HG03469 (cell line): ENCODE results near the gene SMARCAD1.
"Not testable (repeated sequence)": the region's sequence is repeated elsewhere in the genome, so short reads cannot be mapped to it uniquely, and the experiment has no call there.

Experiments used
- ATAC-seq: cut with Tn5 transposase; IDR thresholded peaks from one replicate; pipeline ENCODE4 v1.9.1; 2021; ENCODE audit warnings: mild to moderate bottlenecking, moderate library complexity, moderate number of reproducible peaks; ENCODE audit not compliant: unreplicated experiment

SMARCAD1 gene

DNA sequence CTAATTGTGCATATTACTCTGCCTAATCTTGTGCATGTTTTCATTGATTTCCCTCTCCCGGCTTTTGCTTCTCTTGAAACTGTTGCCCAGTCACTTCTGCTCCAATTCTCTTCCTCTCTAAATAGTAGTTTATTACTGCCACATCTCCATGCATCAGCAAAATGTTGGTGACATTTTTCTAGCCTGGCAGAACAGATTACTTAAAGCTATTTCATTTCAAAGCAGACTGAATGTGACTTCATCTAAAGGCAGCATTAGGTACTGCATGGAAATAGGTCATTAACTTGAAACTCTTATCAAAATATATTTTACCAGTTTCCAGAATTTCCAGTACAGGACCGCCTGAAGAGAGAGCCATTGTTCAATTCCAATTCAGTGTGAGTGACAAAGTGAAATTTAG is 82.6 kb downstream of the SMARCAD1 start:
- ATAC-seq = no peak

DNA sequence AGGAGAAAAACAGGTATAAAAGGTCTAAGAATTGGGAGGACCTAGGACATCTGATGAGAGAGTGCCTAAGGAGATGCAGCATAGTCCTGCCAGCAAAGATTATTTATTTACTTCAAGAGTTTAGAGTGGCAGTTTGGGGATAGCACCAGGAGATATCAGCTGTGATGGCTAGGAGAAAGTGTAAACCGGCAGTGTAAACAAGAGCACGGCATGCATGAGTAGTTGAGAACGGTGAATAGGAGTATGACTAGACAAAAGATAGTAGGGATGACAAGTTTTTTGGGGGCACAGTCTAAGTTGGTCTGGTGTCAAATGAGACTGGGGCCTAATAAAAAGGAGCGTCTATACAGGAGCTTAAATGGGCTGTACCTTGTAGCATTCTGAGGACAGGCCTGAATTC is 86.3 kb downstream of the SMARCAD1 start:
- ATAC-seq = not testable (repeated sequence)

DNA sequence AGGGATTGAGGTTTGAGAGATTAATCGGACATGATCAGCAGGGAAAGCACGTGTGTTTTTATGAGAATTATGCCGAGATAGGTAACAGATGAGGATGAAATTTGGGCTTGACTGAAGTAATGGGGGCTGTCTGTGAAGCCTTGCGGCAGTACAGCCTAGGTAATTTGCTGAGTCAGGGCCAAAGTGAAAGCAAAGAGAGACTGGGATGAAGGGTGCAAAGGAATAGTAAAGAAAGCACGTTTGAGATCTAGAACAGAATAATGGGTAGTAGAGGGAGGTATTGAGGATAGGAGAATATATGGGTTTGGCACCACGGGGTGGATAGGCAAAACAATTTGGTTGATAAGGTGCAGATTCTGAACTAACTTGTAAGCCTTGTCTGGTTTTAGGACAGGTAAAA is 87.8 kb downstream of the SMARCAD1 start:
- not testable (repeated sequence) for ATAC-seq

DNA sequence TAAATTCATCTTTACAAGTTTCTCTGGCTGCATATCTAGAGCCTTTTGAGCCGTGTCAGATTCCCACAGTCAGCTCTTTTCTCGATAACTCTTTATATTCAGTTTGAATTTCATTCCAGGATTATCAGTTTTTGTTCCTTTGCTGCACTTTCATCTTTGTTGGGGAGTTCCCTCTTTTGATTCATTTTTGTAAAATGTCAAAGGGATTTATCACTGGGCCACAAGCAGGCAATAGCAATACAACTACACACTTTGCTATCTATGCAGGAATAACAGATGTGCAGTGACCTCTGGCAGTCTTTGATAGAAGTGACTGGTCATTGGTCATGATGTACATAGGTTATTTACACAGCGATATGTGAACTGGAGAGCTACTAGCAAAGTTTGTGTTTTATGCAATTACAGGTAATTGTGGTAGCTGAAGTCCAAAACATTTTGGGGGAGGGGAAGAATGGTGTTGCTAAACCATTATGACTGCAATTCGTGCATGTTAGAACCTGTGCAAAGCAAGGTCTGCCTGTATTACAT is 91.1 kb downstream of the SMARCAD1 start:
- no peak for ATAC-seq

DNA sequence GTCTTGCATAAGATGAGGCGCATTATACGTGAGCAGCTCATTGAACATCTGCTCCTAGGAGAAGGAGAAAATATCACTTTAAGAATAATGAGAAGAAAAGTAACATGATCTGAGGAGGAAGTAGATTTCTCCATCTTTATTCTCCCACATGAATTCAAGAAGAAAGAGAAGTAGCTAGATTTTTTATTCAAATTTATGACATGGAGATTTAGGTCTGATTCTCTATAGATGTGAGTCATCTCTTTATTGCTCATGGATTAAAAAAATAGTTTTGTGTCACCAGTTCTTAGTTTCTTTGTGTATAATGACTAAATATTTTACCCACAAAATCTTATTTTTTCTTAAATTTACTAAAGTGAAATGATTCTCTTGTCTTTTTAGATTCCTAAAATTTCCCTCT is 94.5 kb downstream of the SMARCAD1 start:
- no peak for ATAC-seq

DNA sequence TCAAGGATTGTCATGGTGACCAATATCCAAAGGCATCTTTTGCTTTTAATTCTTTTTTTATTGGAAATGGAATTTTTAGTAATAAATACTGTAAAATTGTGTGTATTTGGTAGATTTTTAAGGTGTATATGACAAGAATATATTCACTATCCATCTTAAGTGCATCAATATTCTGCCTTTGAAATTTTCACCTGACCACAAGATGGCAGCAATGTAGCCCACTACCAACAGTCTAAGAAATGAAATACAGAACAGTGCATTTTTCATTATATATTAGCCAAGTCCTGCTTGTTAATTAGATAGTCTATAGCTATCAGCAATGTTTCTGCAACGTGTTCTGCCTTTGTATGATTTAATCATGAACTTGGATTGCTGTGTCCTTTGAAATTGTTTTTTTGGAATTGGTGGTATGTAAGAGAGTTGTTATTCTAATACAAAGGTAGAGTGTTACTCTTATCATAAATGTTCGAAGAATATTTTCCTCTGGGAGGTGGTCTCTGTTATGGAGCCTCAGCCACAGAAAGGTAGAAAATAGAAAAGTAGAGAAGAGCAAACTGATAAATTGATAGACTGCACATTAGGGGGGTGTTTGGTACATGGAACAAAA is 96.8 kb downstream of the SMARCAD1 start:
- peak; percentile 45 for ATAC-seq

DNA sequence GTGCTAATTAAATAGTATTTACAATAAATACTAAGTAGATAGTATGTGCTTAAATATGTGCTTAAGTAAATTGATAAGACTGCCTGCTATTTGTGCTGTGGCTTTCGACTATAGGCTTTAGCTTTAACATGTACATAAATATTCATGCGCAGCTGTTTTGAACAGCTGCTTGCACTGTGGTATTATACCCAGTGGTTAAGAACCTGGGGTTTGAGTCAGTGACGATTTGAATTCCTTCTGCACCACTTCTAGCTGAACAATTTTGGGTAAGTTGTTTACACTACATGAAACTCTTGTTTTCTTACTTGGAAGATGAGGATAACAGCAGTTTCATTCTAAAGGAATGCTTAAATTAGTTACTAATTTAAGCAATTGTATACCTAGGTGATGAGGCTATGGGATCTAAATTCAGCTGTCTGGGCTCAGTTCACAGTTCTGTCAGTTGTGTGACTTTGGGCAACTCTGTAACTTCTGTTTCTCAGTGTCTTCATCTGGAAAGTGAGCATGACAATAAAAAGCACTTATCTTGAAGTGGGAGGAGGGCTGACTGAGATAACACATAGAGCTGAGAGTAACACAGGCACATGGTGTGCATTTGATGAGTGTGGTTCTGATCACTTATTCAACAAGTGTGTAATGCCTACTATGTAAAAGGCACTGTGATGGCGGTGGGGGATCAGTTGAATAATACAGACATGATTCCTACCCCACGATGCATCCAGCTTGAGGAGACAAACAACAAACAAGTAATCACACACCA is 98.0 kb downstream of the SMARCAD1 start:
- ATAC-seq = no peak

DNA sequence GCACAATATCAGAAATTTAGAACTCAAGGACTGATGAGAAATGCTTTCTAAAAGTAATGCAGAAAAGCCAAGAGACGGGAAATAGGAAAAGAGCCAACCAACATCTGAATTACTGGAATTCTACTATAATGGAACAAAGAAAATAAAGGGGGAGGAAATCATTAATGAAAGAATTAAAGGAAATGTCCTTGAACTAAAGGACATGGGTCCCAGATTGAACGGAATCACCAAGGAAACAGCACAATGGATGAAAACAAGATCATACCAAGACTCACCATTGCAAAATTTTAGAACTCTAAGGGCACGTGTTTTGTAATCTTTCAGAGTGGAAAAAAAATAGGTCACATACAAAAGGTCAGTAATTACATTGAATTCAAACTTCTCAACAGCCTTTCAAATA is 99.0 kb downstream of the SMARCAD1 start:
- no peak for ATAC-seq

DNA sequence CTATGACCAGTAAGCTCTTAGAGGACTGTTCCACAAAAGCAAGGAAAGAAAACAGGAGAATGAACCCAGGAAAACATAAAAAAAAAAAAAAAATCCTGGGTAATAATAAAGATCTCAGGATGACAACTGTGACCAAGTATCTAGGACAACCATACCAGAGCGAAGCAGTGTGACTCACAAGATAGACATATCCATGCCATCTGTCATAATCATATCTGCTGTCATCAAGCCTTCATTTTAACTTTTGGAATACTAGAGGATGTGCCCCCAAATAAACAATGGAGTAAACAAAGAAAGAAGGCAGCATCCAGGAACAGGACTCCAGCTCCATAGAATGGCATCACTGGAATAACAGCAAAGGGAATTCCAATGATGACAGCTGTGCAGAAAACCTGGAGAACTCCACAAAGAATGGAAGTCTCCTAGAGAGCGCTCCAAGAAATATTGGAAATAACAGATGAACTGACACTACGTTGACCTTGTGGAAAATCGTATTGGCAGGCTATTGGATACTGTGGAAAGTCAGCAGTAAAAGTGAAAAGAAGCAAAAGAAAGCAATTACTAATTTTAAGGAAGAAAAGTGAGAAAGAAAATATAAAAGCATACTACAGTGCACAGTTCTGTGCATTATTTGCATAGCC is 99.7 kb downstream of the SMARCAD1 start:
- no peak for ATAC-seq

DNA sequence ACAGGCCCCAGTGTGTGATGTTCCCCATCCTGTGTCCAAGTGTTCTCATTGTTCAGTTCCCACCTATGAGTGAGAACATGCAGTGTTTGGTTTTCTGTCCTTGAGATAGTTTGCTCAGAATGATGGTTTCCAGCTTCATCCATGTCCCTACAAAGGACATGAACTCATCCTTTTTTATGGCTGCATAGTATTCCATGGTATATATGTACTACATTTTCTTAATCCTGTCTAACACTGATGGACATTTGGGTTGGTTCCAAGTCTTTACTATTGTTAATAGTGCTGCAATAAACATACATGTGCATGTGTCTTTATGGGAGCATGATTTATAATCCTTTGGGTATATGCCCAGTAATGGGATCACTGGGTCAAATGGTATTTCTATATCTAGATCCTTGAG is 112.3 kb downstream of the SMARCAD1 start:
- ATAC-seq = not testable (repeated sequence)

DNA sequence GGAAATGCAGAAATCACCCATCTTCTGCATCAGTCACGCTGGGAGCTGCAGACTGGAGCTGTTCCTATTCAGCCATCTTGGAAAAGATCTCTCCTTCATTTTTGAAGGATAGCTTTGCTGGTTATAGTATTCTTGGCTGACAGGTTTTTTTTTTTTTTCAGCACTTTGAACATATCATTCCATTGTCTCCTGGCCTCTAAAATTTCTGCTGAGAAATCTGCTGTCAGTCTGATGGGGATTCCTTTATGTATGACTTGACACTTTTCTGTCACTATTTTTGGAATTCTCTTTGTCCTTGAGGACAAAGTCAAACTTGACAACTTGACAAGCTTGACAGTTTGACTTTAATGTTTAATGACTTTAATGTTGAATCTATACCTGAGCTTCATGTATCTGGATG is 118.2 kb downstream of the SMARCAD1 start:
- no peak for ATAC-seq

DNA sequence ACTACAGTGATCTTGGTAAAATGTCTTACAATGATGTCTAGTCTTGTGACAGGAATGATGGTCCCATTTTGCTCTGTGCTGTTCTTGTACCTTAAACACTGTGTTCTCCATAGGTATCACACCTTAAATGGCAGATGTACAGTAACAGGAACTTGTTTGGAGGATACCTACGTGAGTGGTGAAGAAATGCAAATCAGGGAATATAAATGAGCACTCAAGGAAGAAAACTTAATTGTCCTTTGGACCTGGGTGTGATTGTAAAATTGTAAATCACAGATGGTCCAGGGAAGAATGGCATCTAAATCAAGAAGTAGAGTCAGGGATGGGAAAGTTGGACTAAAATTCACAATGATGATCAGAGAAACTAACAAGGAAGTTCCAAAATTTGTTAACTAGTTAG is 122.3 kb downstream of the SMARCAD1 start:
- no peak for ATAC-seq

DNA sequence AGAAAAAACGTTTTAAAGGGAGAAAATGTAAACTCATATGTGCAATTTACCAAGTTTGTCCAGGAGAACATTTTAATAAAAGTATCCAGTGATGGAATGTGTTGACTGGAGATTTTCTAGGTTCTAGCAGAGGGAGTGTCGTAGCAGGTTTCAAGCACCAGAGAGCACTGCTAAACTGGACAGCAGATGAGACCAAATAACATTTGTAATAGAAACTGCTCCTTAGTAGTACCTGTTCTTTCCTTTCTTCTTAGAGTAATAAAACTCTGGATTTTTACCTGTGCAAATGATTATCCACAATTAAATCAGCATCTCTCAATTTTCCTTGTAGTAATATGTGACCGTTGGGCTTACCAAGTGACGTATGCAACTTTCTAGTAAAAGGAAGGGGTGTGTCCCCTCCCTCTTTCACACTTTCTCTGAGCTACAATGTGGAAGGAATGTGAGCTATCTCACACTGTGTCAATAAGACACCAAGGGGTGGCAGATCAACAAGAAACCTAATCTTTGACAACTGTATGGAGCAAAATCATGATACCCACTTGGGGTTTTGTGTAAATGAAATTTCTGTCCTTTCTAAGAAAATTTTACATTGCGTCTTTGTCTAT is 125.4 kb downstream of the SMARCAD1 start:
- no peak for ATAC-seq

DNA sequence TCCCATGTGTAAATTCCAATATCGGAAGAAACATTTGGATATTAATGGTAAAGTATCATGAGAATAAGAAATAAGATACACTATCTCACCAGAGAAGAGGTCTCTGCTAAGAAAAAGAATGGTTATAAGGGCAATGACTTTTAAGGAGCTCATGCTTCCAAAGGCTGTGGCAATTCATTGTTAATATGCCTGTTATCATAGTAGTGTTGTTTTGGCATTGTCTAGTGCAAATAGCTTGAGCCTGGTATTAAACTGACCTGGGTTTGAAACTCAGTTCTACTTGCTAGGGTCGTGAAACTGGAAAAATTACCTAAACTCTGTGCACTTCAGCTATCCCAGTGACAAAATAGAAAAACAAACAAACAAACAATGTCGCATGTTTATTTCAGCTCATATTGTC is 126.2 kb downstream of the SMARCAD1 start:
- no peak for ATAC-seq

DNA sequence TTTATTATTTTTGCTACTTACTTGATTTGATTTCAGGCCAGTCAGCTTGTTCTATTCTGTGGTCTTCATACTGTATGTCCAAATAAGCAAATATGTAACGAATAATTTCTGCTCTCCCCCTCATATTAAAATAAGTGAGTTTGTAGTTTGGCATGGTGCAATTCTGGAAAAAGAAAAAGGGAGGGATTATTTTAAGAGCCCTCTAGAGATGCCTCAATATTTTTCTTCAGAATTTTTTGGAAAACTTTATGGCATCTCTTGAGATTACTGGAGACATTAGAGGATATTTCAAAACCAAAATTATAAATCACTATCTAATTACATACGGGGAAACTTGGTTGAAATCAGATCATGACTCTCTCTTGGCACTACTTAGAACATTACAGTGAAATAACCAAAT is 126.8 kb downstream of the SMARCAD1 start:
- no peak for ATAC-seq

DNA sequence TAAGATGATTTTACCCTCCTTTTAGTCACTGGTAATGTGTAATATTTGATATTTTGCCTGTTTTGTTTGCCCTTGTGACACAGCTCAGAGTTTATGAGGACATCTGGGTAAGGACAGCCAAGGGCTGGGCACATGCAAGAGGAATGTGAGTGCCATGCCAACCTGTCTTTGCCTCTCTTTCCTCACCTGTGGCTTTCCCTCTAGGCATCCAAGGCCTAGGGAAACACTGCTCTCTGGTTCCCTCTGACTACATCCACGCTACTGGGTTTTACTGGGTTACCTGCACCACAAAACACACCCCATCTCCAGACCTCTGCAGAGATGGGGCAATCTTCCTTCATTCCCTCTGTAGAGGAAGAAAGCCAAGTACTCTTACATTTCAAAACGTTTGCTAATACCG is 127.3 kb downstream of the SMARCAD1 start:
- ATAC-seq = no peak

DNA sequence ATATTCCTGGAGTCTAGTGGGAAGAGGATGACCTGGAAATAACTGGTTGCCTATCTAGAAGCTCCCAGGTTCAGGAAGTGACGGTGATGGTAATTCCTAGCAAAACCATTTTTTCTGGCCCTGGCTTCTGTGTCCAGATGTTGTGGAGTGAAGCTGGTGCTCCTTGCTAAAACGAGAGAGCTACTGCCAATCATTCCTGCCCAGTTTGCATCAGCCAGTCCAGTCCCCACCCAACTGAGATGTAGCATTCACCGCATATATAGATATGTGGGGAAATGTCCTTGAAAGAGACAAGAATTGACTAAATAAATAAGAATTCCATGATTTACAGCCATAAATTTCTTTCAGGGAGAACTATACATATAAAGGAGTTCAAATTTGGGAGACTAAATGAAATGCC is 128.6 kb downstream of the SMARCAD1 start:
- ATAC-seq = no peak

DNA sequence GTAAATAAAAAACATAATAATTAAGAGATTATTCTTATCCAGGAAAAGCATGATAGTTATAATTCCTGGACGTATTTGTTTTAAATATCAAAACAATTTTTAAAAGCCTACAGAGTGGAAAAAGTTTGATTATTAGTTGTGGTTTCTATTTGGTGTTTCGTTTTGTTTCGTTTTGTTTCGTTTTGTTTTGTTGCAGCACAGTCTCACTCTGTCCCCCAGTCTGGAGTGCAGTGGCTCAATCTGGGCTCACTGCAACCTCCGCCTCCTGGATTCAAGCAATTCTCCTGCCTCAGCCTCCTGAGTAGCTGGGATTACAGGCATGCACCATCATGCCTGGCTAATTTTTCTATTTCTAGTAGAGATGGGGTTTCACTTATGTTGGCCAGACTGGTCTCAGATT is 129.1 kb downstream of the SMARCAD1 start:
- not testable (repeated sequence) for ATAC-seq

DNA sequence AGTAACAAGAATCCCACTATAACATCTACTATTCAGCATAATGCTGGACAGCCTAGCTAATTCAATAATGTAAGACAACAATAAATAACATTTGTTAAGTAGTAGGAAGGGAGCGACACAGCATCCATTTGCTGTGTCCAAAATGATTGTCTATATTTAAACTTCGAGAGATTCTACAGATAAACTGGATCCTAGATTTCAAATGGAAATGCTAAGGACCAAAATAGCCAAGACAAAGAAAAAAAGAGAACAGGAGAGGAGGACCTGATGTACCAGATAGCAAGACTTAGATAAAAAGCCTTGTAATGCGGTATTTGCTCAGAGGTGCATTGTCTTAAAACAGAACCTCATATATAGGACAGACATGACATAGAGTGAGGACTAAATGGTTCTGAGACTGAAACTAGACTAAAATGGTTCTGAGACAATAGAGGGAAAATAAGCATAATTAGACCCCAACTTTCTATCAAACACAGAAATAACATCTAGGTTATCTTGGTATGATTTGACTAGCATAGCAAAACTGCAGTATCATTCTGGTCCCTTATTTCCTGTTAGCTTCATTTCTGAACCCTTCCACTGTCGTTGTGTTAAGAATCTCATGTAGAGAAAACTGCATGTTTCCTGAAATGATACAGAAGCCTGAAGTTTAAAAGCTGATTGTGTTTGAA is 131.2 kb downstream of the SMARCAD1 start:
- peak; percentile 74 for ATAC-seq

DNA sequence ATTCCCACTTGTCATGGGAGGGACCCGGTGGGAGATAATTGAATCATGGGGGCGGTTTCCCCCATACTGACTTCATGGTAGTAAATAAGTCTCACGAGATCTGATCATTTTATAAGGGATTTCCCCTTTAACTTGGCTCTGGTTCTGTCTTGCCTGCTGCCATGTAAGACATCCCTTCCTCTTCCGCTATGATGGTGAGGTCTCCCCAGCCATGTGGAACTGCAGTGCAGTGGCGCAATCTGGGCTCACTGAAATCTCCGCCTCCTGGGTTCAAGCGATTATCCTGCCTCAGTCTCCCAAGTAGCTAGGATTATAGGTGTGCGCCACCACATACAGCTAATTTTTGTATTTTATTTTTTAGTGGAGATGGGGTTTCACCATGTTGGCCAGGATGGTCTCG is 132.1 kb downstream of the SMARCAD1 start:
- ATAC-seq = no peak
